ENCODE measurements around the gene ADAMTS2.

The ADAMTS2 gene

GRCh38 chr5:179311091-179311470 lies 34.2 kb downstream of the ADAMTS2 start:
- DNase-seq (ENCODE audit: low spot score), result no peak
- in situ Hi-C loops (cut with MboI; ENCODE audit: low pct_unique_long_range_greater_than_20kb, low sequenced_read_pairs, unreplicated experiment), result no loop called here
- no peak for TF ChIP-seq CTCF (IDR thresholded peaks at IDR 0.05; ENCODE audit: extremely low read depth, insufficient read depth, missing control alignments)

DNA sequence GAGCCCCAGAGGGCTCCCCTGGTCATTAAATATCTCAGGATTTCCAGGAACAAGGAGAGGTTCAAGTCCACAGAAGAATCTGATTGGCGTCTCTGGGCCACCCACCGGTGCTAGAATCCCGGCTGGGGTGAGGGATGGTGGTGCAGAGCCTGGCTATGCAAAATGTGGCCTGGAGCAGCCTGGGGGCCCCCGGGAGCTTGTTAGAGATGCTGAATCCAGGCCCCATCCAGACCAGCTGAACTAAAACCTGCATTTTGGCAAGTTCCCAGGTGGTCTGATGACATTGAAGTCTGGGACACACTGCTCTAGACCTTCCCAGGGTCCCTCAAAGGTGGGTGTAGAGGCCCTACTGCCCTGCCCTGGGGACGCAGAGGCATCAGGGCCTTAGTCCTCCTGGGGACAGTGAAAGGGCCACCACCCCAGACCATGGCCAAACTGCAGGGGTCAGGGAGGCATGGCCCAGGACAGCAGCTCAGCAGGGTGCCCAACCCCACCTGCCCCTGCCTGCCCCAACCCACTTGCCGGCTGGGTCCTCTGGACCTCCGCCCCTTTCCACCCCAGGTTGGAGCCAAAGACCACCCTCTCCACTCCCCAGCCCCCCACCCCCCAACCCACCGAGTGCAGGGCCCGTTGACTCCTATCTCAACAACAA lies 34.7 kb downstream of the ADAMTS2 start:
- DNase-seq (ENCODE audit: low spot score), result no peak
- TF ChIP-seq CTCF (IDR thresholded peaks at IDR 0.05; ENCODE audit: extremely low read depth, insufficient read depth, missing control alignments), result no peak
- in situ Hi-C loops (cut with MboI; ENCODE audit: low pct_unique_long_range_greater_than_20kb, low sequenced_read_pairs, unreplicated experiment), result no loop called here

GRCh38 chr5:179309751-179310320 lies 35.4 kb downstream of the ADAMTS2 start:
- in situ Hi-C loops (cut with MboI; ENCODE audit: low pct_unique_long_range_greater_than_20kb, low sequenced_read_pairs, unreplicated experiment), result no loop called here

DNA sequence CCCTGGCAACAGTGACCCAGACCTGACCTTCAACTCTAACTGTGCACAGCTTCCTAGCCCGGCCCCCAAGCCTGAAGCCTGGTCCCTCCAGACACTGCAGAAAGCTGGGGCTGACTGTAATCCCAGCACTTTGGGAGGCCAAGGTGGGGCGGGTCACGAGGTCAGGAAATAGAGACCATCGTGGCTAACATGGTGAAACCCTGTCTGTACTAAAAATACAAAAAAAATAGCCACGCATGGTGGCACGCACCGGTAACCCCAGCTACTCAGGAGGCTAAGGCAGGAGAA lies 35.9 kb downstream of the ADAMTS2 start:
- no peak for TF ChIP-seq CTCF (IDR thresholded peaks at IDR 0.05; ENCODE audit: extremely low read depth, insufficient read depth, missing control alignments)
- no peak for DNase-seq (ENCODE audit: low spot score)
- in situ Hi-C loops (cut with MboI; ENCODE audit: low pct_unique_long_range_greater_than_20kb, low sequenced_read_pairs, unreplicated experiment), result no loop called here

More at GRCh38 chr5:179309751-179310320, 35.4 kb downstream of the ADAMTS2 start:
- TF ChIP-seq CTCF (IDR thresholded peaks at IDR 0.05; ENCODE audit: extremely low read depth, insufficient read depth, missing control alignments), result no peak
- DNase-seq (ENCODE audit: low spot score), result no peak

- in situ Hi-C loops (cut with MboI; ENCODE audit: low pct_unique_long_range_greater_than_20kb, low sequenced_read_pairs, unreplicated experiment), result no loop called here
- DNase-seq (ENCODE audit: low spot score), result no peak
- TF ChIP-seq CTCF (IDR thresholded peaks at IDR 0.05; ENCODE audit: extremely low read depth, insufficient read depth, missing control alignments), result no peak
Observed at GRCh38 chr5:179308563-179309382, 36.5 kb downstream of the ADAMTS2 start.

GRCh38 chr5:179307931-179308471 lies 37.3 kb downstream of the ADAMTS2 start:
- in situ Hi-C loops (cut with MboI; ENCODE audit: low pct_unique_long_range_greater_than_20kb, low sequenced_read_pairs, unreplicated experiment), result no loop called here

More at GRCh38 chr5:179307931-179308471, 37.3 kb downstream of the ADAMTS2 start:
- DNase-seq (ENCODE audit: low spot score), result no peak
- TF ChIP-seq CTCF (IDR thresholded peaks at IDR 0.05; ENCODE audit: extremely low read depth, insufficient read depth, missing control alignments), result no peak

All from GM13977 (cell line).